ENCODE results near the gene ABCB8.

- no peak for TF ChIP-seq SP1 (IDR thresholded peaks at IDR 0.05)
- TF ChIP-seq NFRKB (IDR thresholded peaks at IDR 0.05): no peak
- no peak for TF ChIP-seq ELF4 (IDR thresholded peaks at IDR 0.05)
- TF ChIP-seq TARDBP (IDR thresholded peaks at IDR 0.05): no peak
- no peak for TF ChIP-seq LEF1 (IDR thresholded peaks at IDR 0.05; ENCODE audit: borderline replicate concordance)
- TF ChIP-seq ZNF384 (IDR thresholded peaks at IDR 0.05): no peak
- TF ChIP-seq FOXA1 (IDR thresholded peaks at IDR 0.05): no peak
- no peak for TF ChIP-seq PKNOX1 (IDR thresholded peaks at IDR 0.05)
These were observed 31.2 kb upstream of the ABCB8 start for GRCh38 chr7:150997075-150997511.
